ENCODE measurements around the gene TNFRSF21.

DNA sequence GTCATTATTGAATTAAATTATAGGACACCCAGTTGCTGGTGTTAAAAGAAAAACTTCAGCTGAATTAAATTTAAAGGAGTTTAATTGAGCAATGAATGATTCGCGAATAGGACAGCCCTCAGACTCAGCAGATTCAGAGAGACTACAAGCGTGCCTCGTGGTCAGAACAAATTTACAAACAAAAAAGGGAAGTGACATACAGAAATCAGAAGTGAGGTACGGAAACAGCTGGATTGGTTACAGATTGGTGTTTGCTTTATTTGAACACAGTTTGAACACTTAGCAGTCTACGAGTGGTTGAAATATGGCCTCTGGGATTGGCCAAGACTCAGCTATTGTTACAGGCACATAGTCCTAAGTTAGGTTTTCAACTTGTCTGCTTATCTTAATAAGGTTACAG lies 25.8 kb upstream of the TNFRSF21 start:
- TF ChIP-seq, protein P1, sequence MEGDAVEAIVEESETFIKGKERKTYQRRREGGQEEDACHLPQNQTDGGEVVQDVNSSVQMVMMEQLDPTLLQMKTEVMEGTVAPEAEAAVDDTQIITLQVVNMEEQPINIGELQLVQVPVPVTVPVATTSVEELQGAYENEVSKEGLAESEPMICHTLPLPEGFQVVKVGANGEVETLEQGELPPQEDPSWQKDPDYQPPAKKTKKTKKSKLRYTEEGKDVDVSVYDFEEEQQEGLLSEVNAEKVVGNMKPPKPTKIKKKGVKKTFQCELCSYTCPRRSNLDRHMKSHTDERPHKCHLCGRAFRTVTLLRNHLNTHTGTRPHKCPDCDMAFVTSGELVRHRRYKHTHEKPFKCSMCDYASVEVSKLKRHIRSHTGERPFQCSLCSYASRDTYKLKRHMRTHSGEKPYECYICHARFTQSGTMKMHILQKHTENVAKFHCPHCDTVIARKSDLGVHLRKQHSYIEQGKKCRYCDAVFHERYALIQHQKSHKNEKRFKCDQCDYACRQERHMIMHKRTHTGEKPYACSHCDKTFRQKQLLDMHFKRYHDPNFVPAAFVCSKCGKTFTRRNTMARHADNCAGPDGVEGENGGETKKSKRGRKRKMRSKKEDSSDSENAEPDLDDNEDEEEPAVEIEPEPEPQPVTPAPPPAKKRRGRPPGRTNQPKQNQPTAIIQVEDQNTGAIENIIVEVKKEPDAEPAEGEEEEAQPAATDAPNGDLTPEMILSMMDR (IDR thresholded peaks at IDR 0.05; ENCODE audit: low read depth, low read length) = no peak
- no peak for TF ChIP-seq POLR2A (IDR thresholded peaks at IDR 0.05; ENCODE audit: extremely low read depth, insufficient read length)

Data from NB4 (cell line).